ENCODE results near the gene CSNK1E.
A peak's percentile ranks its signal among the peaks of the same experiment; 100 is the strongest.
"Not testable (repeated sequence)": the region's sequence is repeated elsewhere in the genome, so short reads cannot be mapped to it uniquely, and the experiment has no call there.

The CSNK1E gene

GRCh38 chr22:38317122-38317994, at the start of gene CSNK1E:
CSNK1E (minus strand) TSS chr22:38317433; CDS start chr22:38314157, 3,276 bp downstream.
- no peak for TF ChIP-seq CTCF (IDR thresholded peaks at IDR 0.05; ENCODE audit: low read depth, low read length, missing control alignments)
- H3K27ac ChIP-seq, result peak within 1 kb of the TSS; percentile 99
- peak within 1 kb of the TSS; percentile 86 for H3K4me3 ChIP-seq (ENCODE audit: low read depth, low read length)
- DNase-seq, result peak; percentile 46
- H3K27me3 ChIP-seq (replicated peaks), result no peaks in the 10 kb centered on the region
- in situ Hi-C loops (cut with HindIII; ENCODE audit: low pct_ligation_motif_present, low sequenced_read_pairs), result no loop called here
- H3K36me3 ChIP-seq (replicated peaks), result peaks cover 12% of the 10 kb centered on the region

GRCh38 chr22:38365829-38366228, 48.6 kb upstream of the CSNK1E start:
- H3K27ac ChIP-seq; DNase-seq; H3K36me3 ChIP-seq (replicated peaks); in situ Hi-C loops (cut with HindIII; ENCODE audit: low pct_ligation_motif_present, low sequenced_read_pairs); H3K4me3 ChIP-seq (ENCODE audit: low read depth, low read length); H3K27me3 ChIP-seq (replicated peaks): not testable (repeated sequence)

- H3K27ac ChIP-seq; in situ Hi-C loops (cut with HindIII; ENCODE audit: low pct_ligation_motif_present, low sequenced_read_pairs); H3K27me3 ChIP-seq (replicated peaks); H3K36me3 ChIP-seq (replicated peaks); DNase-seq; H3K4me3 ChIP-seq (ENCODE audit: low read depth, low read length): not testable (repeated sequence)
These were observed 47.9 kb upstream of the CSNK1E start for GRCh38 chr22:38365174-38365573.

DNA sequence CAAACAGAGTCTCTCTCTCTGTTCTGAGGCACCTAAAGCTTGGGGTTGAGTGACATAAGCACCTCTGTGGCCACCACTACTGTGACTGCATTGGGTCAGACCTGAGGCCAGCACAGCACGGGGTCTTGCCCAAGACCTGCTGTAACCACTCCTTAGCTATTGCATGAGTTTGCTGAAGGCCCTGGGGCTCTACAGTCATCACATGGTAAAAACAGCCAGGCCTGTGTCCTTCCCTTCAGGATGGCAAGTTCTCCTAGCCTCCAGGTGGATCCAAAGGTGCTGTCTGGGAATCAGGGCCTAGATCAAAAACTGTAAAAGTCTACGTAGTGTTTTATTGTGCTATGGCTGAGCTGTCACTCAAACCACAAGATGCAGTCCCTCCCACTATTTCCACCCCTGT, 43.3 kb upstream of the CSNK1E start:
- H3K27me3 ChIP-seq (replicated peaks); DNase-seq; H3K4me3 ChIP-seq (ENCODE audit: low read depth, low read length); in situ Hi-C loops (cut with HindIII; ENCODE audit: low pct_ligation_motif_present, low sequenced_read_pairs); H3K27ac ChIP-seq; H3K36me3 ChIP-seq (replicated peaks): not testable (repeated sequence)

DNA sequence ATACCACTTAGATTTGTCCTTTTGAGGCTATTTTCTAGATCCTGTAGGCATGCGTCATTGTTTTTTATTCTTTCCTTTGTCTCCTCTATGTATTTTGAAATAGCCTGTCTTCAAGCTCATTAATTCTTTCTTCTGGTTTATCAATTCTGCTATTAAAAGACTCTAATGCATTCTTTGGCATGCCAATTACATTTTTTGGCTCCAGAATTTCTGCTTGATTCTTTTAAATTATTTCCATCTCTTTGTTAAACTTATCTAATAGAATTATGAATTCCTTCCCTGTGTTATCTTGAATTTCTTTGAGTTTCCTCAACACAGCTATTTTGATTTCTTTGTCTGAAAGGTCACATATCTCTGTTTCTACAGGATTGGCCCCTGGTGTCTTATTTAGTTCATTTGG, 42.6 kb upstream of the CSNK1E start:
- H3K36me3 ChIP-seq (replicated peaks); H3K27ac ChIP-seq; H3K4me3 ChIP-seq (ENCODE audit: low read depth, low read length); in situ Hi-C loops (cut with HindIII; ENCODE audit: low pct_ligation_motif_present, low sequenced_read_pairs); H3K27me3 ChIP-seq (replicated peaks); DNase-seq: not testable (repeated sequence)

- DNase-seq; H3K4me3 ChIP-seq (ENCODE audit: low read depth, low read length); H3K36me3 ChIP-seq (replicated peaks); H3K27me3 ChIP-seq (replicated peaks); H3K27ac ChIP-seq; in situ Hi-C loops (cut with HindIII; ENCODE audit: low pct_ligation_motif_present, low sequenced_read_pairs): not testable (repeated sequence)
These were observed 40.7 kb upstream of the CSNK1E start for GRCh38 chr22:38357971-38358370.

DNA sequence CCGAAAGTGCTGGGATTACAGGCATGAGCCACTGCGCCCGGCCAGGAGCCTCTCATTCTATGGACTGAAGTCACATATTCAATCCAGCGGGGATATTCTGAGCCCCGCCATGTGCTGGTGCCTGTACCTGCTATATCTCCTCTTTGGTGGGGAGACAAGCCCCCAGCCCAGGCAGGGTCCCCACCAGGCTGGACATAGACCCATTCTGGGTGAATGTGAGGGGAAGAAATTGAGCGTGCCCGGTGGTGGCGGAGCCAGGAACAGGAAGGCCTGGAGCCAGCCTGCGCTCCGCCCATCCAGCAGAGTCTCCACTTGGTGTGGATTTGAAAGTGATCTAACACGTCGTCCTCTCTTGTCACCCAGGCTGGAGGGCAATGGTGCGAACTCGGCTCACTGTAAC, 38.0 kb upstream of the CSNK1E start:
- H3K27ac ChIP-seq, result no peak overlapping the region
- H3K27me3 ChIP-seq (replicated peaks), result no peaks in the 10 kb centered on the region
- in situ Hi-C loops (cut with HindIII; ENCODE audit: low pct_ligation_motif_present, low sequenced_read_pairs), result no loop called here
- no peak overlapping the region for H3K4me3 ChIP-seq (ENCODE audit: low read depth, low read length)
- DNase-seq, result no peak
- TF ChIP-seq CTCF (IDR thresholded peaks at IDR 0.05; ENCODE audit: low read depth, low read length, missing control alignments), result no peak
- H3K36me3 ChIP-seq (replicated peaks), result no peaks in the 10 kb centered on the region

GRCh38 chr22:38353701-38354100, 36.5 kb upstream of the CSNK1E start:
- Histone ChIP-seq H3K27me3 (replicated peaks) (no peaks in the 10 kb centered on the region), H3K4me3 (ENCODE audit: low read depth, low read length) (no peak overlapping the region), H3K27ac (no peak overlapping the region), H3K36me3 (replicated peaks) (no peaks in the 10 kb centered on the region)
- in situ Hi-C loops (cut with HindIII; ENCODE audit: low pct_ligation_motif_present, low sequenced_read_pairs), result no loop called here
- TF ChIP-seq CTCF (IDR thresholded peaks at IDR 0.05; ENCODE audit: low read depth, low read length, missing control alignments), result no peak
- DNase-seq, result no peak

Measured in brain microvascular endothelial cell (primary cell).